SU-DHL-6 (cell line): Measurements from ENCODE around the gene HRG.

ENCODE experiments used
- H2AFZ ChIP-seq: fragments of 200-600 bp; sonication (generic); 2 replicates; pipeline ENCODE4 v1.6.1; 2014; ENCODE audit warnings: low read depth, mild to moderate bottlenecking, moderate library complexity, mixed read lengths, antibody characterized with exemption, low read length; ENCODE audit not compliant: severe bottlenecking
- H3F3A ChIP-seq: fragments of 200-600 bp; shearing (Covaris generic); 2 replicates; pipeline ENCODE4 v1.6.0; 2016; ENCODE audit warnings: antibody characterized with exemption, mild to moderate bottlenecking; ENCODE audit not compliant: insufficient read depth
- H3K27ac ChIP-seq: fragments of 200-600 bp; sonication (generic); 2 replicates; pipeline ENCODE4 v1.5.1; 2016; ENCODE audit warnings: low read depth, mild to moderate bottlenecking, low read length, moderate library complexity, mixed read lengths
- H3K27me3 ChIP-seq: fragments of 200-600 bp; sonication (generic), shearing (Covaris generic); 2 replicates; pipeline ENCODE4 v1.6.0; 2014; ENCODE audit warnings: mild to moderate bottlenecking, low read length
- H3K36me3 ChIP-seq: fragments of 200-600 bp; sonication (generic); 2 replicates; pipeline ENCODE4 v1.6.1; 2014; ENCODE audit warnings: mild to moderate bottlenecking, low read length, mixed read lengths
- H3K4me2 ChIP-seq: fragments of 300-600, 200-600 bp; shearing (Covaris generic), sonication (generic); 2 replicates; pipeline ENCODE4 v1.6.0; 2014; ENCODE audit warnings: low read length, low read depth, mild to moderate bottlenecking; ENCODE audit not compliant: poor library complexity, severe bottlenecking
- H3K4me3 ChIP-seq: fragments of 200-600 bp; sonication (generic); 2 replicates; pipeline ENCODE4 v1.5.1; 2014; ENCODE audit warnings: antibody characterized with exemption, low read length, mild to moderate bottlenecking, mixed read lengths; ENCODE audit not compliant: insufficient read depth, poor library complexity, severe bottlenecking
- H3K79me2 ChIP-seq: fragments of 200-600 bp; sonication (generic); 2 replicates; pipeline ENCODE4 v1.6.1; 2014; ENCODE audit warnings: mild to moderate bottlenecking, low read length, moderate library complexity; ENCODE audit not compliant: insufficient read depth
- H3K9ac ChIP-seq: fragments of 200-600 bp; sonication (generic); 2 replicates; pipeline ENCODE4 v1.7.0; 2014; ENCODE audit warnings: mild to moderate bottlenecking, low read length
- H3K9me2 ChIP-seq: fragments of 200-600 bp; sonication (generic); replicated peaks from 2 replicates; pipeline ENCODE4 v1.6.1; 2014; ENCODE audit warnings: low read length; ENCODE audit not compliant: insufficient read depth
- H3K9me3 ChIP-seq: fragments of 200-600 bp; sonication (generic); 2 replicates; pipeline ENCODE4 v1.6.1; 2014; ENCODE audit warnings: low read length, mixed read lengths; ENCODE audit not compliant: insufficient read depth
- H4K20me1 ChIP-seq: fragments of 200-600 bp; sonication (generic); 2 replicates; pipeline ENCODE4 v1.6.1; 2014; ENCODE audit warnings: low read depth, mild to moderate bottlenecking, antibody characterized with exemption, low read length, moderate library complexity, mixed read lengths
- EZH2phosphoT487 ChIP-seq: fragments of 200-600 bp; sonication (generic), shearing (Covaris generic); conservative IDR thresholded peaks from 2 replicates; pipeline ENCODE4 v1.6.1; 2018; ENCODE audit warnings: mild to moderate bottlenecking, antibody characterized with exemption, low read length, moderate library complexity, mixed read lengths
- TF ChIP-seq, protein P1 (sequence below): fragments of 200-600 bp; sonication (generic); IDR thresholded peaks from one replicate; pipeline ENCODE4 v1.5.1; 2017; ENCODE audit warnings: antibody characterized with exemption, mild to moderate bottlenecking, low read length, moderate library complexity; ENCODE audit not compliant: insufficient read depth, poor library complexity, severe bottlenecking

The HRG gene

DNA sequence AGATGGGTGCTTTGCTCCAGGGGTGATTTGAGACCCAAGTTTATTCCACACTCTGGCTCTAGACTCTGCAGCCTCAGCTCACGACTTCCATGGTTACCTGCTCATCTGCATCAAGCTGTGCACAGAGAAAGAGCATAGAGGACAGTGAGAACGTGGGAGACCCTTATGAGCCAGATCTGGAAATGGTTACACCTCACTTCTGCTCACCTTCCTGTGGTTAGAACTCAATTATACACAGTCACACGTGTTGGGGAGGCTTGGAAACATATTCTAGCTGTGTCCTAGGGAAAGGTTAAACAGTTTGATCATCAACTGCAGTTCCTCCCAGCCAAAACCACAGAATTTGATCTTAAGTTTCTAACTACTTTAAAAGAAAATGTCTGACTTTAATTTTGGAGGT is 23.8 kb upstream of the HRG start:
- Histone ChIP-seq H4K20me1 (no peaks in the 10 kb centered on the region), H3K27ac (no peak overlapping the region), H2AFZ (no peak overlapping the region), H3K9me2 (no peaks in the 10 kb centered on the region), H3K4me2 (no peak overlapping the region), H3F3A (no peaks in the 10 kb centered on the region), H3K9me3 (no peaks in the 10 kb centered on the region), H3K27me3 (no peaks in the 10 kb centered on the region), H3K4me3 (no peak overlapping the region), H3K36me3 (no peaks in the 10 kb centered on the region), H3K9ac (no peak overlapping the region), H3K79me2 (no peaks in the 10 kb centered on the region)
- TF ChIP-seq, protein P1, sequence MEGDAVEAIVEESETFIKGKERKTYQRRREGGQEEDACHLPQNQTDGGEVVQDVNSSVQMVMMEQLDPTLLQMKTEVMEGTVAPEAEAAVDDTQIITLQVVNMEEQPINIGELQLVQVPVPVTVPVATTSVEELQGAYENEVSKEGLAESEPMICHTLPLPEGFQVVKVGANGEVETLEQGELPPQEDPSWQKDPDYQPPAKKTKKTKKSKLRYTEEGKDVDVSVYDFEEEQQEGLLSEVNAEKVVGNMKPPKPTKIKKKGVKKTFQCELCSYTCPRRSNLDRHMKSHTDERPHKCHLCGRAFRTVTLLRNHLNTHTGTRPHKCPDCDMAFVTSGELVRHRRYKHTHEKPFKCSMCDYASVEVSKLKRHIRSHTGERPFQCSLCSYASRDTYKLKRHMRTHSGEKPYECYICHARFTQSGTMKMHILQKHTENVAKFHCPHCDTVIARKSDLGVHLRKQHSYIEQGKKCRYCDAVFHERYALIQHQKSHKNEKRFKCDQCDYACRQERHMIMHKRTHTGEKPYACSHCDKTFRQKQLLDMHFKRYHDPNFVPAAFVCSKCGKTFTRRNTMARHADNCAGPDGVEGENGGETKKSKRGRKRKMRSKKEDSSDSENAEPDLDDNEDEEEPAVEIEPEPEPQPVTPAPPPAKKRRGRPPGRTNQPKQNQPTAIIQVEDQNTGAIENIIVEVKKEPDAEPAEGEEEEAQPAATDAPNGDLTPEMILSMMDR: no peak
- no peak for TF ChIP-seq EZH2phosphoT487

GRCh38 chr3:186643493-186643892 is 22.3 kb upstream of the HRG start:
- Histone ChIP-seq H3K4me2 (no peak overlapping the region), H4K20me1 (no peaks in the 10 kb centered on the region), H3K36me3 (no peaks in the 10 kb centered on the region), H3F3A (no peaks in the 10 kb centered on the region), H3K27ac (no peak overlapping the region), H3K9ac (no peak overlapping the region), H3K9me3 (no peaks in the 10 kb centered on the region), H3K4me3 (no peak overlapping the region), H3K9me2 (no peaks in the 10 kb centered on the region), H2AFZ (no peak overlapping the region), H3K79me2 (no peaks in the 10 kb centered on the region), H3K27me3 (no peaks in the 10 kb centered on the region)
- TF ChIP-seq, protein P1: no peak

- H3K4me2 ChIP-seq: no peak overlapping the region
- no peaks in the 10 kb centered on the region for H3K9me2 ChIP-seq
- H3K4me3 ChIP-seq: no peak overlapping the region
- TF ChIP-seq EZH2phosphoT487: no peak
- H3F3A ChIP-seq: no peaks in the 10 kb centered on the region
- no peaks in the 10 kb centered on the region for H3K79me2 ChIP-seq
- no peaks in the 10 kb centered on the region for H4K20me1 ChIP-seq
- no peaks in the 10 kb centered on the region for H3K27me3 ChIP-seq
- H3K27ac ChIP-seq: no peak overlapping the region
- H3K9me3 ChIP-seq: no peaks in the 10 kb centered on the region
- H2AFZ ChIP-seq: no peak overlapping the region
- H3K9ac ChIP-seq: no peak overlapping the region
- no peaks in the 10 kb centered on the region for H3K36me3 ChIP-seq
Measured at GRCh38 chr3:186644683-186645082, 21.1 kb upstream of the HRG start.

DNA sequence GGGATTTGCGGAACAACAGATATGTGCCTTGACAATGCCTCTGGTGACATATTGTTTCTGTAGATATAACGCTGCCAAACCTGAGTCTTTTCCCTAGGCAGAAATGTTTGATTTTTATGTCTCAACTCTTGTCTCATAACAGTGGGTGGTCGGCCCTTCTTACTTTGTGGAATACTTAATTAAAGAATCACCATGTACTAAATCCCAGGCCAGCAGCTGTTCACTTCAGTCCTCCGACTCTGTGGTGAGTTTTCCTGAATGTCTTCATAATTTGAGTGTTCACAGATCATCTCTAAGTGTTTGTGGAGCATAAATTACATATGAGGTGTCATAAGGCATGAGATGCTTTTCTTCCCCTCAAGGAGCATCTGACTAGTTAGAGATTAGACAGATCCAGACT is 19.7 kb upstream of the HRG start:
- no peak for TF ChIP-seq EZH2phosphoT487
- TF ChIP-seq, protein P1: no peak
- H4K20me1 ChIP-seq: no peaks in the 10 kb centered on the region
- H3K36me3 ChIP-seq: no peaks in the 10 kb centered on the region
- H3K4me2 ChIP-seq: no peak overlapping the region
- H3K27me3 ChIP-seq: no peaks in the 10 kb centered on the region
- H3K9me3 ChIP-seq: no peaks in the 10 kb centered on the region
- H3K9me2 ChIP-seq: no peaks in the 10 kb centered on the region
- no peak overlapping the region for H3K27ac ChIP-seq
- H2AFZ ChIP-seq: no peak overlapping the region
- no peaks in the 10 kb centered on the region for H3K79me2 ChIP-seq
- H3F3A ChIP-seq: no peaks in the 10 kb centered on the region
- H3K4me3 ChIP-seq: no peak overlapping the region
- no peak overlapping the region for H3K9ac ChIP-seq
